Panc1 (cell line): ENCODE results near the gene MAPK8IP3. TPM values are rescaled to one million over a fixed set of nuclear protein-coding genes. Genes with fewer than 3 reads are reported as not detected.
"Not testable (repeated sequence)": the region's sequence is repeated elsewhere in the genome, so short reads cannot be mapped to it uniquely, and the experiment has no call there.

Experiments used
- ATAC-seq: fragments of 200-7000 bp; cut with Tn5 transposase; 2 replicates; pipeline ENCODE4 v1.9.1; 2020; ENCODE audit warnings: mild to moderate bottlenecking, moderate library complexity
- BruUV-seq: library from RNA; stranded (reverse); fragments of 400-500 nt; replicated peaks from 2 replicates; lab custom pipeline; 2021; lab: Mats Ljungman, UMichigan
- CTCF ChIA-PET: fragments of 300-600 bp; sonication (Branson Sonifier 250); formaldehyde crosslinking; loops from one replicate; lab custom pipeline; 2022; ENCODE audit warnings: antibody characterized with exemption; lab: Charles Lee
- POLR2A ChIA-PET: fragments of 300-600 bp; sonication (Branson Sonifier 250); formaldehyde crosslinking; loops from one replicate; lab custom pipeline; 2022; ENCODE audit warnings: antibody characterized with exemption; lab: Charles Lee
- DNase-seq: peaks from one replicate; pipeline ENCODE4 v3.0.0-alpha.2; 2010; ENCODE audit warnings: low read depth, low spot score
- H3K27ac ChIP-seq: 2 replicates; pipeline ENCODE4 v1.5.1; 2011; ENCODE audit warnings: mild to moderate bottlenecking, low read length, inconsistent platforms
- H3K27me3 ChIP-seq: fragments of 200-500 bp; sonication (Bioruptor generic); 2 replicates; pipeline ENCODE4 v1.6.0; 2014; ENCODE audit warnings: low read length, inconsistent platforms; ENCODE audit not compliant: control insufficient read depth, insufficient read depth
- H3K36me3 ChIP-seq: fragments of 200-500 bp; sonication (Bioruptor generic); 2 replicates; pipeline ENCODE4 v1.5.1; 2014; ENCODE audit warnings: inconsistent platforms, mild to moderate bottlenecking, low read length, moderate library complexity; ENCODE audit not compliant: control insufficient read depth, insufficient read depth
- H3K4me1 ChIP-seq: 2 replicates; pipeline ENCODE4 v1.5.1; 2011; ENCODE audit warnings: inconsistent platforms, mild to moderate bottlenecking, low read length, moderate library complexity; ENCODE audit not compliant: control insufficient read depth, insufficient read depth
- H3K4me3 ChIP-seq, 2 experiments: 2 replicates each; pipeline ENCODE4 v1.5.1; 2011 to 2012; ENCODE audit warnings: low read depth in 2 of 2, low read length in 2 of 2, mild to moderate bottlenecking in 2 of 2, inconsistent platforms in 1 of 2, moderate library complexity in 1 of 2
- H3K9me3 ChIP-seq: fragments of 200-500 bp; sonication (Bioruptor generic); 2 replicates; pipeline ENCODE4 v1.5.1; 2014; ENCODE audit warnings: low read depth, mild to moderate bottlenecking, inconsistent platforms, low read length, moderate library complexity; ENCODE audit not compliant: control insufficient read depth, insufficient read depth
- POLR2AphosphoS5 ChIP-seq: IDR thresholded peaks from 2 replicates; pipeline ENCODE4 v1.6.1; 2012; ENCODE audit warnings: mild to moderate bottlenecking, low read depth, low read length, moderate library complexity
- SIN3A ChIP-seq: IDR thresholded peaks from 2 replicates; pipeline ENCODE4 v1.6.1; 2012; ENCODE audit warnings: low read depth, mild to moderate bottlenecking, low read length, moderate library complexity, borderline replicate concordance; ENCODE audit not compliant: insufficient read depth
- TCF7L2 ChIP-seq: IDR thresholded peaks from 2 replicates; pipeline ENCODE4 v1.6.1; 2011; ENCODE audit warnings: mild to moderate bottlenecking, low read depth, low read length, inconsistent platforms
- in situ Hi-C: cut with HindIII; loops from 2 replicates; pipeline ENCODE4 v1.10.0; 2016; ENCODE audit warnings: low sequenced_read_pairs, low pct_unique_long_range_greater_than_20kb
- intact Hi-C: fragments of 100-400 bp; cut with micrococcal nuclease; formaldehyde crosslinking; loops from one replicate; pipeline ENCODE4 v1.10.0; 2022; ENCODE audit not compliant: unreplicated experiment
- total RNA-seq: library from RNA; stranded (reverse); gene quantifications from one replicate; pipeline ENCODE4 v1.2.1, GENCODE V29; 2021; ENCODE audit not compliant: unreplicated experiment
- TF ChIP-seq, protein P1 (sequence below), 2 experiments: IDR thresholded peaks; 2 replicates each; pipeline ENCODE4 v1.6.1; 2011 to 2012; ENCODE audit warnings: low read depth in 2 of 2, control low read depth in 1 of 2, low read length in 1 of 2, mild to moderate bottlenecking in 1 of 2, moderate library complexity in 1 of 2; ENCODE audit not compliant: insufficient read depth in 1 of 2
- TF ChIP-seq, protein P2 (sequence below): fragments of 450-650 bp; IDR thresholded peaks from 2 replicates; pipeline ENCODE4 v1.5.1; 2017; ENCODE audit warnings: mild to moderate bottlenecking

The MAPK8IP3 gene
- total RNA-seq, 1 experiment from 2014 or later: 108 TPM

DNA sequence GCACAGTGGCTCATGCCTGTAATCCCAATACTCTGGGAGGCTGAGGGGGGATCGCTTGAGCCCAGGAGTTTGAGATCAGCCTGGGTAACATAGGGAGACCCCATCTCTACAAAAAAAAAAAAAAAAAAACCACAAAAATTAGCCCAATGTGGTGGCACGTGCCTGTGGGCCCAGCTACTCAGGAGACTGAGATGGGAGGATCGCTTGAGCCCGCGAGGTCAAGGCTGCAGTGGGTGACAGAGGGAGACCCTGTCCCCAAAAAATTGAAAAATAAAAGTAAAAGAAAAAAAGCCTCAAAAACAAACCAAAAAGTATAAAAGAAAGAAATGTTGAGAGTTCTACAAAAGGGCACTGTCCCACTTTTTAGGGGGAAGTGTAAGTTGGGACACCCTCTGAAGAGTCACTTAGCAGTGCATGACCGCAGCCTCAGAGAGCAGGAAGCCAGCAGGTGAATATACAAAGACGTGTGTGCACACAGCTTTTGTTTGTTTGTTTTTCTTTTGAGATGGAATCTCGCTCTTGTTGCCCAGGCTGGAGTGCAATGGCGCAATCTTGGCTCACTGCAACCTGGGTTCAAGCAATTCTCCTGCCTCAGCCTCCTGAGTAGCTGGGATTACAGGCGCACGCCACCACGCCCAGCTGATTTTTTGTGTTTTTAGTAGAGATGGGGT lies 13.7 kb downstream of the MAPK8IP3 start:
- peak; percentile 75 for ATAC-seq
- CTCF ChIA-PET: interaction anchor here (1.3 kb wide), 1 partner anchor 14 kb away, joined by 5 read pairs; no protein-coding TSS in a partner anchor
- H3K9me3 ChIP-seq, H3K4me3 ChIP-seq, intact Hi-C loops, in situ Hi-C loops, BruUV-seq, POLR2A ChIA-PET, H3K36me3 ChIP-seq, H3K27me3 ChIP-seq, DNase-seq: not testable (repeated sequence)
- TF ChIP-seq POLR2AphosphoS5: peak; percentile 65
- TF ChIP-seq TCF7L2: peak; percentile 72; the same call in 1 of the 2 replicates
- H3K4me1 ChIP-seq: peaks cover 62% of the 10 kb centered on the region
- peak overlapping the region; percentile 91 for H3K27ac ChIP-seq

DNA sequence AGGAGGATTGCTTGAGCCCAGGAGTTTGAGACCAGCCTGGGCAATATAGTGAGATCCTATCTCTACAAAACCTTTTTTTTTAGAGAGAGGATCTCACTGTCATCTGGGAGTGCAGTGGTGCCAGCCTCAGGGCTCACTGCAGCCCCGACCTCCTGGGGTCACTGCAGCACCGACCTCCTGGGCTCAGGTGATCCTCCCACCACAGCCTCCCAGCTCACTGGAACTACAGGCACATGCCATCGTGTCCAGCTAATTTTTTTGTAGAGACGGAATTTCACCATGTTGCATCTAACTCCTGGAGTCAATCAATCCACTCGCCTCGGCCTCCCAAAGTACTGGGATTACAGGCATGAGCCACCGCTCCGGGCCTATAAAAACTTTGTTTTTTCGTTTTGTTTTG lies 15.4 kb downstream of the MAPK8IP3 start:
- no peak for DNase-seq
- Histone ChIP-seq H3K4me3 (no peak overlapping the region), H3K9me3 (no peaks in the 10 kb centered on the region), H3K27me3 (no peaks in the 10 kb centered on the region), H3K27ac (peak overlapping the region; percentile 91), H3K4me1 (peaks cover 58% of the 10 kb centered on the region), H3K36me3 (no peaks in the 10 kb centered on the region)
- no TSS peak for BruUV-seq
- TF ChIP-seq, protein P1, sequence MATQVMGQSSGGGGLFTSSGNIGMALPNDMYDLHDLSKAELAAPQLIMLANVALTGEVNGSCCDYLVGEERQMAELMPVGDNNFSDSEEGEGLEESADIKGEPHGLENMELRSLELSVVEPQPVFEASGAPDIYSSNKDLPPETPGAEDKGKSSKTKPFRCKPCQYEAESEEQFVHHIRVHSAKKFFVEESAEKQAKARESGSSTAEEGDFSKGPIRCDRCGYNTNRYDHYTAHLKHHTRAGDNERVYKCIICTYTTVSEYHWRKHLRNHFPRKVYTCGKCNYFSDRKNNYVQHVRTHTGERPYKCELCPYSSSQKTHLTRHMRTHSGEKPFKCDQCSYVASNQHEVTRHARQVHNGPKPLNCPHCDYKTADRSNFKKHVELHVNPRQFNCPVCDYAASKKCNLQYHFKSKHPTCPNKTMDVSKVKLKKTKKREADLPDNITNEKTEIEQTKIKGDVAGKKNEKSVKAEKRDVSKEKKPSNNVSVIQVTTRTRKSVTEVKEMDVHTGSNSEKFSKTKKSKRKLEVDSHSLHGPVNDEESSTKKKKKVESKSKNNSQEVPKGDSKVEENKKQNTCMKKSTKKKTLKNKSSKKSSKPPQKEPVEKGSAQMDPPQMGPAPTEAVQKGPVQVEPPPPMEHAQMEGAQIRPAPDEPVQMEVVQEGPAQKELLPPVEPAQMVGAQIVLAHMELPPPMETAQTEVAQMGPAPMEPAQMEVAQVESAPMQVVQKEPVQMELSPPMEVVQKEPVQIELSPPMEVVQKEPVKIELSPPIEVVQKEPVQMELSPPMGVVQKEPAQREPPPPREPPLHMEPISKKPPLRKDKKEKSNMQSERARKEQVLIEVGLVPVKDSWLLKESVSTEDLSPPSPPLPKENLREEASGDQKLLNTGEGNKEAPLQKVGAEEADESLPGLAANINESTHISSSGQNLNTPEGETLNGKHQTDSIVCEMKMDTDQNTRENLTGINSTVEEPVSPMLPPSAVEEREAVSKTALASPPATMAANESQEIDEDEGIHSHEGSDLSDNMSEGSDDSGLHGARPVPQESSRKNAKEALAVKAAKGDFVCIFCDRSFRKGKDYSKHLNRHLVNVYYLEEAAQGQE (IDR thresholded peaks at IDR 0.05; ENCODE audit: insufficient read depth in 1 of 2, low read depth in 2 of 2, low read length in 1 of 2): no peak
- no peak for TF ChIP-seq TCF7L2
- TF ChIP-seq SIN3A: no peak
- TF ChIP-seq, protein P2, sequence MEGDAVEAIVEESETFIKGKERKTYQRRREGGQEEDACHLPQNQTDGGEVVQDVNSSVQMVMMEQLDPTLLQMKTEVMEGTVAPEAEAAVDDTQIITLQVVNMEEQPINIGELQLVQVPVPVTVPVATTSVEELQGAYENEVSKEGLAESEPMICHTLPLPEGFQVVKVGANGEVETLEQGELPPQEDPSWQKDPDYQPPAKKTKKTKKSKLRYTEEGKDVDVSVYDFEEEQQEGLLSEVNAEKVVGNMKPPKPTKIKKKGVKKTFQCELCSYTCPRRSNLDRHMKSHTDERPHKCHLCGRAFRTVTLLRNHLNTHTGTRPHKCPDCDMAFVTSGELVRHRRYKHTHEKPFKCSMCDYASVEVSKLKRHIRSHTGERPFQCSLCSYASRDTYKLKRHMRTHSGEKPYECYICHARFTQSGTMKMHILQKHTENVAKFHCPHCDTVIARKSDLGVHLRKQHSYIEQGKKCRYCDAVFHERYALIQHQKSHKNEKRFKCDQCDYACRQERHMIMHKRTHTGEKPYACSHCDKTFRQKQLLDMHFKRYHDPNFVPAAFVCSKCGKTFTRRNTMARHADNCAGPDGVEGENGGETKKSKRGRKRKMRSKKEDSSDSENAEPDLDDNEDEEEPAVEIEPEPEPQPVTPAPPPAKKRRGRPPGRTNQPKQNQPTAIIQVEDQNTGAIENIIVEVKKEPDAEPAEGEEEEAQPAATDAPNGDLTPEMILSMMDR: no peak
- TF ChIP-seq POLR2AphosphoS5: no peak
- in situ Hi-C loops: no loop called here
- ATAC-seq: peak; percentile 1
- CTCF ChIA-PET: no interaction called here
- intact Hi-C loops: no loop called here
- POLR2A ChIA-PET: interaction anchor here (0.6 kb wide), 1 partner anchor 419 kb away, joined by 9 read pairs; no protein-coding TSS in a partner anchor
